GM18907 (cell line): Measurements from ENCODE around the gene RNF130.
"Not testable (repeated sequence)": the region's sequence is repeated elsewhere in the genome, so short reads cannot be mapped to it uniquely, and the experiment has no call there.

Source experiments
- ATAC-seq: cut with Tn5 transposase; IDR thresholded peaks from one replicate; pipeline ENCODE4 v1.9.1; 2021; ENCODE audit warnings: mild to moderate bottlenecking, moderate library complexity; ENCODE audit not compliant: unreplicated experiment

RNF130 gene

DNA sequence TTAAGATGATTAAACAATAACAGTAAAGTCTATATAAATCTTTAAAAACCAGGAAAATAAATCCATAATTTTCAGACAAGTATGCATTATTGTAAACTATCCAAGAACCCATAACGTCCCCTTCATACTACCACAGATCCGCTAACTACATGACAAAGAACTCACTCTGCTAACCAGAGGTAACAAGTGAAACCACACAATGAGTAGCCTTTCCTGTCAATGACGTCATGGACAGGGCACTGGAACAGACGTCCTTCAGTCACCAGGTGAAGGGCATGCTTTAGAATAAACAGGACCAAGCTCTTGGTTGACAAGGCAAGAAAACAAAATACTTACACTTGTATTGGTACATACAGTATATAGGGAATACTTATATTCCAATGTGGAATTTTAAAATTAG lies 45.2 kb downstream of the RNF130 start:
- no peak for ATAC-seq

DNA sequence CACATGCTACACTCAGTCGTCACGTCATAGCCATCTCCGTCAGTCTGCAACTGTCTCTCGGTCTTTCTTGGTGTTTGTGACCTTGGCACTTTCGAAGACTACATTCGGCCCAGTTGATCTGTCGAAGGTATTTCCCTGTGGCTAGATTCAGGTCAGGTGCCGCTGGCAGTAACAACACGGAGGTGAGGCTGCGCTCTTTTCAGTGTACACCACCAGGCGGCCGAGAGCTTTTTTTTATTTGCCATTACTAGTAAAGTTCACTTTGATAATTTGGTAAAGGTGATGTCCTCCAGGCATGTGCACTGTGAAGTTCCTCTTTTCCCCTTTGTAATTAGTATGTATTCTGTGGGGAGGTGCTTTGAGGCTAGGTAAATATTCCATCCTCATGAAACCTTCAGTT lies 49.7 kb downstream of the RNF130 start:
- no peak for ATAC-seq

DNA sequence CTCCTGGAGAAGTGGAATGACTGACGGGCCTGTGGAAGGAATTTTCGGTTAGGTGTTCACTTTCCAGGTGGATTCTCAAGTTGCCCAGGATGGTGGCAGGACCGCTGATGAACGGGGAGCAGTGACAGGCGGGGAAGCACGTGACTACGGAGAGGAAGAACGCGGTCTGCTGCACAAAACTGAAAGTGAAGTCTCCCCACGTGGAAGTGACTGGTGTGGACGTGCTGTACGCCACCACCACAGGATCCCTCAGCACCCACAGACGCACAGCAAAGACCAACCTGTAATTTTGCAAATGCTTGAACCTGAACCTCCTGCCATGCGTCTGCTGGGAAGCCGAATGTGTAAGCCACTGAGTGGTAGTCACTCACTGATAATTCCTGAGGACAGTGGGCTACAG lies 51.4 kb downstream of the RNF130 start:
- no peak for ATAC-seq

DNA sequence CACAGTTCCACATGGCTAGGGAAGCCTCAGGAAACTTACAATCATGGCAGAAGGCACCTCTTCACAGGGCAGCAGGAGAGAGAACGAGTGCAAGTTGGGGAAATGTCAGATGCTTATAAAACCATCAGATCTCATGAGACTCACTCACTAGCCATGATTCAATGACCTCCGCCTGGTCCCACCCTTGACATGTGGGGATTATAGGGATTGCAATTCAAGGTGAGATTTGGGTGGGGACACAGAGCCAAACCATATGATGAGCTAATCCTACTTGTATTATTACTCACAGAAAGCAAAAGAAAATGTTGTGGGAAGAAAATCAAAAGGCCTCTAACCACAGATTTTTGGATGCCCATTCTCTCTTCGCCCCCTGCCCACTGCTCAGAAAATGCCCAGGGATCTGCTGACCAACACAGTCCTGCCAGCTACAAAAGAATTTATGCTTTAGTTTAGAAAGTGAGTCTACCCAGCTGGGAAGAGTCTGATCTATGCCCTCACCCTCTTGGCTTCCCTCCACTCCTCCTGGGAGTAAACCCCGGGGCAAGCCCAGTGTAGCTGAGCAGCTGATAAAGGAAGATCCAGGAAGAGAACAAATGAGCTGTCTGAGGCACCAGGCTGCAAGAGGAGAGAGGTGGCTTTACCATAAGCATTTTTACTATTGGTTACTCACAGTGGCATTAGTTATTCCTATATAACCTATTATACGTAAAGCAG lies 53.1 kb downstream of the RNF130 start:
- no peak for ATAC-seq

DNA sequence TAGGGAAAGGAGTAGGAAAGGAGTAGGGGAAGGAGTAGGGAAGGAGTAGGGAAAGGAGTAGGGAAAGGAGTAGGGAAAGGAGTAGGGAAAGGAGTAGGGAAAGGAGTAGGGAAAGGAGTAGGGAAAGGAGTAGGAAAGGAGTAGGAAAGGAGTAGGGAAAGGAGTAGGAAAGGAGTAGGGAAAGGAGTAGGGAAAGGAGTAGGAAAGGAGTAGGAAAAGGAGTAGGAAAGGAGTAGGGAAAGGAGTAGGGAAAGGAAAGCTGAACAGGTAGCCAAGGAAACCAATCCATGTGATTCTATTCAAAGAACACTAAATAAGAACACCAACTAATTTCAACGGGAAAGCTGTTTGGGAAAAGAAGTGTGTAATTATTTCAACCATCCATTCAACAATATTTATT lies 56.0 kb downstream of the RNF130 start:
- ATAC-seq = not testable (repeated sequence)

DNA sequence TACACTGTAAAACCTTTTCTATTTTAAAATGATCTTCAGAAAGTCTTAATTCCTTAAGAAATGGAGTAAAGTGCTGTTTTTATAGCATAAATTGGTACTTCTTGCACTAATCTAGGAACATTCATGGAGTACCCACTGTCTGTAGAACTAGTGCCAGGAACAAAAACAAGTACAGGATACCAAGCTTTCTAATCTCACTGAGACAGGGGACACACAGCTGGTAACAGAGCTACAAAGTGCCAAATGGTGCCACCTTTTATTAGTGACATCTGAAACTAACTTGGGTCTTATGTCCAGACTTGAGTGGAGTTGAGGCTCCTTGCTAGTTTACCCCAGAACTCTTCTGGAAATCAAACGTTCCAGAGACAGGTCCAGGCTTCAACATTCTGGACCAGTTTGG lies 57.9 kb downstream of the RNF130 start:
- no peak for ATAC-seq

DNA sequence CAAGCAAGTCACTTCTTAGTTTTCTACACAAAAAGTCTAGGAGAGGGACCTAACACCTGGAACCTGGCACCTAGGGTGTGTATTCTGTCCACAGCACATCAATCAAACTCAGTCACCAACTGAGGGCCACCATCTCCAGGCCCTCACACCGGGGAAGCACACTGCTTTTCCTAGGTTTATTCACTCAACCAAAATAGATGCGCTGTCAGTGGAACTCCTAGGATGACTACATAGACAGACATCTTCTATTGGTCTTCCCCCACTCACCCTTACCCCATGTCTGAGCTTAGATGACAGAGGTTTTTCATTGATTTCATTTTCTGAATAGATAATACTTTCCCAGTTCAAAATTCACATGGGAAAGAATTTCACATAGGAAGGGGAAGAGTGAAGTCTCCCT lies 59.2 kb downstream of the RNF130 start:
- ATAC-seq = no peak

DNA sequence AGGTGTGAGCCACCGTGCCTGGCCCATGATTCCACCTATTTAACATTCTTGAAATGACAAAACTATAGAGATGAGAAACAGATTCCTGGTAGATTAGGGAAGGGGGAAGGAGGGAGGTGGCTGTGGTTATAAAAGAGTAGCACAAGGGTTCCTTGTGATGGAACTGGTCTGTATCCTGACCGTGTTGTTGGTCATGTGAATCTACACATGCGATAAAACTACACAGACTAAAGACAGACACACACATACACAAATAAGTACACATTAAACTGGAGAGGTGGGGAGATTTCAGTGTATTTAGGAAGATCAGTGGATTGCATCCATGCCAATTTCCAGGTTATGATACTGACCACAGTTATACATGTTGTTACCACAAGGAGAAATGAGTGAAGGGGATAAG lies 60.9 kb downstream of the RNF130 start:
- no peak for ATAC-seq

DNA sequence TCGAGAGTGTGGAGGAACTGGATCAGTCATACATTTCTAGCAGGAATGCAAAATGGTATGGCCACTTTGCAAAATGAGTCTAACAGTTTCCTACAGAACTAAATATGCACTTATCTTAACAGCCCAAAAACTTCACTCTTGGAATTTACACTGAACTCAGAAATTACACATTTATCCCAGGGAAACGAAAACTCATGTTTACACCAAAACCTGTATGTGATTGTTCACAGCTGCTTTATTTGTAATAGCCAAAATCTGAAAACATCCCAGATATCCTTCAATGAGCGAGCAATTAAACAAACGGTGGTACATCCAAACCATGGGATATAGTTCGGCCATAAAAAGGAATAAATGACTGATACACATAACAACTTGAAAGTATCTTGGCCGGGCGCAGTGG lies 62.0 kb downstream of the RNF130 start:
- no peak for ATAC-seq

DNA sequence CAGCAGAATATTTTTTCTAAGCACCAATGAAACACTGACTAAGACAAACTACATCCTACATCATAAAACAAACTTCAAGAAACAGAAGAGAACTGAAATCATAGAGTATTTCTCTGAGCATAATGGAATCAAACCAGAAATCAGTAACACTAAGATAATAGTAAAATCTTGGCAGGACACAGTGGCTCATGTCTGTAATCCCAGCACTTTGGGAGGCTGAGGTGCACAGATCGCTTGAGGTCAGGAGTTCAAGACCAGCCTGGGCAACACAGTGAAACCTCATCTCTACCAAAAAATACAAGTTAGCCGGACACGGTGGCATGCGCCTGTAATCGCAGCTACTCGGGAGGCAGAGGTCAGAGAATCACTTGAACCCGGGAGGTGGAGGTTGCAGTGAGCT lies 63.1 kb downstream of the RNF130 start:
- ATAC-seq = no peak

DNA sequence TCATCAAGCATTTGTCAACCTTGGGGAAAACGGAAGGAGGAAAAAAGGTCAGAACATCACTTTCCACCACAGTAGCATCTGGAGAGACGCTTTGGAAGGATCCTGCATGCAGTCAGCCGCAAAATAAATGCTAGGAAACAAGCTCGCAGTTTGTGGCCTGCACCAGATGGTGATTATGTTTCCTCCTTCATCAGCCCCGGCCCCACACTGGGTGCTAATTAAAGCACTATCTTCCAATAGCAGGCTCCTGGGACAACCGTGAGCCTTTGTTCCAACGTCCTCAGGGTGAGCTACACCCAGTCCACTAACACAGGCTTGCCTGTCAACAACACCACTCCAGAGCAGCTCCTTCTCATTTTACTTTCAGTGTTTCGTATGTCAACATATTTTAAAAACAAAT lies 64.0 kb downstream of the RNF130 start:
- no peak for ATAC-seq

DNA sequence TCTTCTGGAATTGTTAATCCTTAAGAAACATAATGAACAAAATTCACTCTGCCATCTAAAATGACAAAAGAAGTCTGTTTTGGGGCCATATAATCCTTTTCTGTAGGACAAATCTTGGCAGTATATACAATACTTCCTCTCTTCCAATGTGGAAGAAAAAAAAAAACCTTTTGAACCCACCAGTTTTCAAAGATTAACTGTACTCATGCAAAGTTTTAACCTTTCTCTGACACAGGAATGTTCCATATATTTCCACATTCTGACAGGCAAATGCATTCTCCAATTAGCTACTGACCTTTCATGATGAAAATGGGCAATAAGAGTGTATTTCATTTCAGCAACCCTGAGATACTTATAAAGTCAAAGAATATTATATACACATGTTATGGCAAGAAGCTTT lies 65.4 kb downstream of the RNF130 start:
- no peak for ATAC-seq

DNA sequence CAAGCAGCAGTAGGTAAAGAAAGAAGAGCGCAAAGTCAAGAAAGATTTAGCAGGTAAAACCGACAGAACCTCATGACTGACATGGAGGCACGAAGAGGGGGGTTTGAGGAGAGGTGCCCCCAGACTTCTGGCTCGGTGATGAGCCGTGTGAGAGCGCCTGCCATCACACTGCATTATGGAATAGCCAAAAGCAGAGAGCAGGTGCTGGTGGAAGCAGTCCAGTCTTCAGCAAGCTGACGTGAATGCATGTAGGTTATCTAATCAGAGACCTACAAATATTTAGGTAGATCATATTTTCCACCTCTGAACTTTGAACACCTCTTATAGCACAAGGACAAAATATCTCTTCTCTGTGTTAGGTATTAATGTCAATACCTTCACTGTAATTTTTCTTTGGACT lies 68.4 kb downstream of the RNF130 start:
- no peak for ATAC-seq

DNA sequence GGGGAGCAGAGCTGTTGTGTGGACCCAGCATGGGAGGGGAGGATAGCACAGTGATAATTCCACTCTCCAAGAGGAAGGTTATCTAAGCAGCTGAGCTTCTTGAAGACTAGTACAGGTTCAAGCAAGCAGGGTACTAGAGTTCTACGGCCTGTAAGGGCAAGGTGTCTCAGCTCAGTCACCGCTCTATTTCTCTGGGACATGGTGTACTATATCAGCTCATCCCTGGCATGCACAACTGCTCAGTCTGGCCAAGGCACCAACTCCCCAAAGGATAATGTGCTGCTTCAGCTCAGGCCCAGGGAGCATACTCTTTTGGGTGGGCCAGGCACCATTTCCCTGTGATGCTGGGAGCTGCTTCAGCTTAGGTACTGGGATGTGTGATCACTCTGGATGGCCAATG lies 69.8 kb downstream of the RNF130 start:
- ATAC-seq = no peak

DNA sequence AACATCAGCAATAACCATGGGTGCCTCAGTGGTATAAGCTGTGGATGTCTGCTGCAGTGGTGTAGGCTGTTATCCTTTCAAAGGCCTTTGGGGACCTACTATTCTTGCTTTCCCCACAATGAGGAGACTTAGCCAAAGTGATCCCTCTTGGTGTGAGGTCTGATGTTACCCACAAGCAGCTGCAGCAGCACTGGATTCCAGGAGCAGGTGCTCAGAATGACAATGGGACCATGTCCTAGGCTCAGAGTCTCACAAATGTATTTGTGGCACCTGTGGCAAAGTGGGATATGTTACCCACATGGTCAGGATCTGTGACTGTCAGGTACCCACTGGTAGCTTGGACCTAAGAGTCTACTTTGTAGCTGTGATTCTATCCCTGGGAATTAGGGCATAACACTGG lies 70.4 kb downstream of the RNF130 start:
- ATAC-seq = no peak

DNA sequence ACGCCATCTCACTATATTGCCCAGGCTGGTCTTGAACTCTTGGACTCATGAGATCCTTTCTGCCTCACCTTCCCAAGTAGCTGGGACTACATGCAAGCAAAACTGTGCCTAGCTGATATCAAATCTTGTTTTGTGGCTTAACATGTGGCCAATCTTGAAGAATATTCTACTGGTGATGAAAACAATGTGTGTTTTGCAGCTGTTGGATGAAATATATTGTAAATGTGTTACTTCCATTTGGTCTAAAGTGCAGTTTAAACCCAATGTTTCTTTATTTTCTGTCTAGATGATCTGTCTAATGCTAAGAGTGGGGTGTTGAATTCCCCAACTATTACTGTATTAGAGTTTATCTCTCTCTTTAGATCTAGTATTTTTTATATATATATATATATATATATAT lies 73.1 kb downstream of the RNF130 start:
- no peak for ATAC-seq

DNA sequence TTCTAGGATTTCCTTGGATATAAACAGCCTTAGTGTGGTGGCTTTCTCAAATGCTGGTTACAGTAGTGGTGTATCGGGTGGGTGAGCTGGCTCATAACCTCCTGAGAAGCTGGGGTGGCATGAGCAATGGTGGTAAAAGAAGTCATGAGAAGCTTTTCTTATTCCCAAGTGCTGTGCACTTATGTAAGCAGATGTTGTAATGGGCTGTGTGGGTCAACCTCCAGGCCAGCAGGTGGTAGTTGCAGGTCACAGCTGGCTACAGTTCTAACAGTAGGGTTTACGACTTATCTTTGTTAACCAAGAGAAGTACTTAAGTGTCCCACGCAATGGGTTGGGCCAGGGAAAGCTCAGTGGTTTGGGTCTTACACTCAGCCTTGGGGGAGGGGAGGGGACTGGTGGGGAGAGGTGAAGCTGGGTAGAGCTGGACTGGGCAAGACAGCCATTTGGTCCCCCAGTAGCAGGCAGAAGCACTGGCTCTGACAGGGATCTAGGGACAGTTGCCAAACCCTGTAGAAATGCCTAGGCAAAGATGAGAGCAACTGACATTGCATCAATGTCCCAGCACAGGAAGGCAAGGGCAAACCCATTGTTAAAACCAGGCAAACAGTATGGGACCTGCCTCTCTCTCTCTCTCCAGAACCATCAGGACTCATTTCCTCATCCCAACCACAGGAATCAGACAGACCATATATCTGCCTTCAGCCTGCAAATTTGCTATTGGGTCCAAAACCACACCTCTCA lies 76.8 kb downstream of the RNF130 start:
- no peak for ATAC-seq

DNA sequence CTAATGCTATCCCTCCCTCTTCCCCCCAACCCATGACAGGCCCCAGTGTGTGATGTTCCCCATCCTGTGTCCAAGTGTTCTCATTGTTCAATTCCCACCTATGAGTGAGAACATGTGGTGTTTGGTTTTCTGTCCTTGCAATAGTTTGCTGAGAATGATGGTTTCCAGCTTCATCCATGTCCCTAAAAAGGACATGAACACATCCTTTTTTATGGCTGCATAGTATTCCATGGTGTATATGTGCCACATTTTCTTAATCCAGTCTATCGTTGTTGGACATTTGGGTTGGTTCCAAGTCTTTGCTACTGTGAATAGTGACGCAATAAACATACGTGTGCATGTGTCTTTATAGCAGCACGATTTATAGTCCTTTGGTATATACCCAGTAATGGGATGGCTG lies 78.7 kb downstream of the RNF130 start:
- ATAC-seq = not testable (repeated sequence)

DNA sequence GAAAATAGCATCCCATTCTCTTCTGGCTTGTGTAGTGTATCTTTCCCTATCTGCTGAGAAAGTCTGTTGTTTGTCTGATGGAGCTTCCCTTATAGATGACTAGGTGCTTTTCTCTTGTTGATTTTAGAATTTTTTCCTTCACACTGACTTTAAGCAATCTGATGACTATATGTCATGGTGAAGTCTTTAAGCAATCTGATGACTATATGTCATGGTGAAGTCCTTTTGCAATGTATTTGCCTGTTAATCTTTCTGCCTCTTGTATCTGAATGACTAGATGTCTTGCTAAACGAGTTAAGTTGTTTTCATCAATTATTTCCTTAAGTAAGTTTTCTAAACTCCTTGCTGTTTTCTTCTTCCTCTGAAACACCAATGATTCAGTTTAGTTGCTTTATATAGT lies 80.5 kb downstream of the RNF130 start:
- no peak for ATAC-seq

DNA sequence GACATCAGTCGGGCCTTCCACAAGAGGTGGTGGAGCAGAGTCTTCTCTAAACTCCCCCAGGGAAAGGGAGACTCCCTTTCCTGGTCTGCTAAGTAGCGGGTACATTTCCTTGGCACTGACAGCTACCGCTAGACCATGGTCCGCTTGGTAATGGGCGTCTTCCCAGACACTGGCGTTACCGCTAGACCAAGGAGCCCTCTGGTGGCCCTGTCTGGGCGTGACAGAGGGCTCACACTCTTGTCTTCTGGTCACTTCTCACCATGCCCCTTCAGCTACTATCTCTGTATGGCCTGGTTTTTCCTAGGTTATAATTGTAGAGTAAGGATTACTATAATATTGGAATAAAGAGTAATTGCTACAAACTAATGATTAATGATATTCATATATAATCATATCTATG lies 81.0 kb downstream of the RNF130 start:
- ATAC-seq = not testable (repeated sequence)

DNA sequence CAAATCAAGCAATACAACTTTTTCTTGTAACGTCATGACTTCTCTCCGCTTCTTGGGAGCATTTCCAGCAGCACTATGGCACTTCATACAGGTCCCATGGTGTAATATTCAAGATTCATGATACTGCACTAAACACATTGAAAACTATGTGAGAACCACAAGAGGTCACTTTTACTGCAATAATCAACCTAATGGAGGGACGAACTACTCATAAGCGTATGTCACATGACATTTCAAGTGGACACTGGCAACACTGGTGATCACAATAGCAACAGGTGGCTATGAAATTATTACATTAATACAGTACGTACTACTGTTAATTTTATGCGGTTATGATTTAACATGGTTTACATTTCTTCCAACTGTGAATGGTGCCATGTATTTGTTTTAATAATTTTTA lies 85.2 kb downstream of the RNF130 start:
- no peak for ATAC-seq

DNA sequence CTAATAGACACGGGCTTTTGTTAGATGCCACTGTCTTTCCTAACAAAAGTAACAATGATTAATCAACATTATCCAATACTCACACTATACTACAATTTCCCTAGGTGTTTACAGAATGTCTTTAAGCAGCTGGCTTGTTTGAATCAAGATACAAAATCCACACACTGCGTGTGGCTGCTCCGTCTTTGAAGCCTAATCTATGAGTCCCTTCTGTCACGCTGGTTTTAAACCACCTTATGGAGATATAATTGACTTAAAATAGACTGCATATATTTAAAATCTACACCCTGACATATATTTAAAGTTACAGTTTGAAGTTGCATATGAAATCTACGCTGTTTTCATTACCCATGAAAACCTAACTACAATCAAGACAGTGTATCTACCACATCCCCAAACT lies 89.9 kb downstream of the RNF130 start:
- no peak for ATAC-seq

DNA sequence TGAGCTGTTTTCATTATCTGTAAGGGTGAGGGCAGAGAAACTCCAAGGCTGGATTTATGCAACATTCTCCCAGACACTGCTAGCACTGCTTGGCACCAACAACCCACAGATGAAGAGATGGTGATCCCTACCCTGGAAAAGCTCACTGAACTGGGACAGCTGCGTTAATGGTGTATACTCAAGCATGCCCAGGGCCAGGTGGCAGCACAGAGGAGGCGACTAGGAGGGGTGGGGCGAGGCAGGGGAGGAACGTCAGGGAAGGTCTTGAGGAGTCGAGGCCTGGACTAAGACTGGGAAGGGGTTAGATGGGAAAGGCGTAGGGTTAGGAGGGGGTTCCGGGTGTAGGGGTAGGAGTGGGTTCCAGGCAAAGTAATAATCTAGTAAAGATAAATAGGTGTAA lies 90.8 kb downstream of the RNF130 start:
- ATAC-seq = no peak
